GM23248 (cell line): ENCODE measurements around the gene LBR.

ENCODE experiments used
- EZH2 ChIP-seq: fragments of 200-600 bp; sonication (generic); IDR thresholded peaks from 2 replicates; pipeline ENCODE4 v1.6.1; 2018; ENCODE audit warnings: antibody characterized with exemption, mild to moderate bottlenecking; ENCODE audit not compliant: insufficient read depth, poor library complexity, severe bottlenecking
- EZH2phosphoT487 ChIP-seq: fragments of 200-600 bp; sonication (generic); IDR thresholded peaks from 2 replicates; pipeline ENCODE4 v1.6.1; 2018; ENCODE audit warnings: antibody characterized with exemption, moderate library complexity, mild to moderate bottlenecking, low read depth; ENCODE audit not compliant: insufficient read depth

- no peak for TF ChIP-seq EZH2phosphoT487
- TF ChIP-seq EZH2 = no peak
Observed at GRCh38 chr1:225407755-225408154, 20.1 kb downstream of the LBR start.
